MCF 10A (cell line): ENCODE results near the gene NPR3. TPM values are rescaled to one million over a fixed set of nuclear protein-coding genes. Genes with fewer than 3 reads are reported as not detected.

Source experiments
- BruUV-seq: library from RNA; stranded (reverse); fragments of 400-500 nt; replicated peaks from 2 replicates; lab custom pipeline; 2021; lab: Mats Ljungman, UMichigan
- CTCF ChIA-PET: fragments of 300-600 bp; sonication (Branson Sonifier 250); formaldehyde crosslinking; extraction: SDS; loops from one replicate; lab custom pipeline; 2021; ENCODE audit warnings: antibody characterized with exemption, inconsistent platforms; lab: Yijun Ruan, JAX
- POLR2A ChIA-PET: fragments of 300-600, 350-650 bp; sonication (Branson Sonifier 250); formaldehyde crosslinking; extraction: SDS; loops from one replicate; lab custom pipeline; 2020; ENCODE audit warnings: antibody characterized with exemption, inconsistent platforms; lab: Yijun Ruan, JAX
- DNase-seq: peaks from one replicate; pipeline ENCODE4 v3.0.0-alpha.2; 2018; ENCODE audit not compliant: unreplicated experiment
- H3K27ac Mint-ChIP-seq: one replicate; pipeline ENCODE4 v1.8.0; 2022; ENCODE audit warnings: mild to moderate bottlenecking, low read depth, mixed read lengths; ENCODE audit not compliant: unreplicated experiment
- H3K27me3 Mint-ChIP-seq: one replicate; pipeline ENCODE4 v1.8.0; 2022; ENCODE audit warnings: mixed read lengths; ENCODE audit not compliant: insufficient read depth, unreplicated experiment
- H3K36me3 Mint-ChIP-seq: one replicate; pipeline ENCODE4 v1.8.0; 2022; ENCODE audit warnings: mild to moderate bottlenecking, moderate library complexity, mixed read lengths; ENCODE audit not compliant: insufficient read depth, unreplicated experiment
- H3K4me1 Mint-ChIP-seq: one replicate; pipeline ENCODE4 v1.8.0; 2022; ENCODE audit warnings: mixed read lengths; ENCODE audit not compliant: insufficient read depth, unreplicated experiment
- H3K4me3 Mint-ChIP-seq: one replicate; pipeline ENCODE4 v1.8.0; 2022; ENCODE audit warnings: mild to moderate bottlenecking, moderate library complexity, mixed read lengths; ENCODE audit not compliant: unreplicated experiment
- H3K9me3 Mint-ChIP-seq: one replicate; pipeline ENCODE4 v1.8.0; 2022; ENCODE audit warnings: mixed read lengths; ENCODE audit not compliant: unreplicated experiment
- CTCF ChIP-seq: fragments of 200-600 bp; IDR thresholded peaks from one replicate; pipeline ENCODE4 v1.8.0; 2022; ENCODE audit warnings: antibody characterized with exemption, mild to moderate bottlenecking; ENCODE audit not compliant: unreplicated experiment
- intact Hi-C: fragments of 100-400 bp; cut with micrococcal nuclease; formaldehyde crosslinking; loops from 2 replicates; pipeline ENCODE4 v1.14.1; 2022
- total RNA-seq: library from RNA; stranded (reverse); gene quantifications from 2 replicates; pipeline ENCODE4 v1.2.3, GENCODE V29; 2022

The NPR3 gene
- total RNA-seq, 1 experiment from 2014 or later, result 0.84 TPM

GRCh38 chr5:32836176-32836575, 125.1 kb downstream of the NPR3 start:
- Mint-ChIP-seq H3K4me1 (no peaks in the 10 kb centered on the region), H3K4me3 (no peak overlapping the region), H3K27ac (no peak overlapping the region), H3K36me3 (no peaks in the 10 kb centered on the region), H3K9me3 (no peaks in the 10 kb centered on the region), H3K27me3 (no peaks in the 10 kb centered on the region)
- ChIA-PET POLR2A (interaction anchor here (0.6 kb wide), 1 partner anchor 135 kb away, joined by 3 read pairs; no protein-coding TSS in a partner anchor), CTCF (interaction anchor here (0.6 to 3.3 kb wide), 4 partner anchors 8 to 449 kb away, joined by 3 to 10 read pairs (median 7); no protein-coding TSS in a partner anchor)
- no peak for DNase-seq
- no TSS peak for BruUV-seq
- no peak for TF ChIP-seq CTCF
- intact Hi-C loops, result no loop called here

- no peak for TF ChIP-seq CTCF
- no peaks in the 10 kb centered on the region for H3K4me1 Mint-ChIP-seq
- no peaks in the 10 kb centered on the region for H3K36me3 Mint-ChIP-seq
- H3K4me3 Mint-ChIP-seq, result no peak overlapping the region
- H3K27me3 Mint-ChIP-seq, result no peaks in the 10 kb centered on the region
- H3K9me3 Mint-ChIP-seq, result no peaks in the 10 kb centered on the region
- CTCF ChIA-PET, result interaction anchor here (3.3 kb wide), 1 partner anchor 16 kb away, joined by 10 read pairs; no protein-coding TSS in a partner anchor
- H3K27ac Mint-ChIP-seq, result no peak overlapping the region
- intact Hi-C loops, result no loop called here
- peak; percentile 27 for DNase-seq
- no TSS peak for BruUV-seq
- POLR2A ChIA-PET, result interaction anchor here (0.7 kb wide), 1 partner anchor 23 kb away, joined by 3 read pairs; no protein-coding TSS in a partner anchor
These were observed 126.1 kb downstream of the NPR3 start for GRCh38 chr5:32837211-32837610.

GRCh38 chr5:32839106-32839505, 128.0 kb downstream of the NPR3 start:
- TF ChIP-seq CTCF, result no peak
- intact Hi-C loops, result no loop called here
- no peak overlapping the region for H3K27ac Mint-ChIP-seq
- no TSS peak for BruUV-seq
- POLR2A ChIA-PET, result interaction anchor here (1.3 kb wide), 1 partner anchor 25 kb away, joined by 5 read pairs; no protein-coding TSS in a partner anchor
- CTCF ChIA-PET, result interaction anchor here (0.6 kb wide), 2 partner anchors 14 to 1296 kb away, joined by 3 read pairs; no protein-coding TSS in a partner anchor
- no peak overlapping the region for H3K4me3 Mint-ChIP-seq
- DNase-seq, result no peak
- H3K36me3 Mint-ChIP-seq, result no peaks in the 10 kb centered on the region
- no peaks in the 10 kb centered on the region for H3K27me3 Mint-ChIP-seq
- no peaks in the 10 kb centered on the region for H3K9me3 Mint-ChIP-seq
- no peaks in the 10 kb centered on the region for H3K4me1 Mint-ChIP-seq

GRCh38 chr5:32840606-32841005, 129.5 kb downstream of the NPR3 start:
- CTCF ChIA-PET, result interaction anchor here (0.6 to 0.7 kb wide), 2 partner anchors 144 to 961 kb away, joined by 3 to 4 read pairs; no protein-coding TSS in a partner anchor
- H3K27me3 Mint-ChIP-seq, result no peaks in the 10 kb centered on the region
- H3K36me3 Mint-ChIP-seq, result no peaks in the 10 kb centered on the region
- no peak overlapping the region for H3K27ac Mint-ChIP-seq
- BruUV-seq, result no TSS peak
- H3K4me1 Mint-ChIP-seq, result no peaks in the 10 kb centered on the region
- H3K4me3 Mint-ChIP-seq, result no peak overlapping the region
- no peak for TF ChIP-seq CTCF
- intact Hi-C loops, result no loop called here
- POLR2A ChIA-PET, result no interaction called here
- DNase-seq, result peak; percentile 33
- no peaks in the 10 kb centered on the region for H3K9me3 Mint-ChIP-seq

Other genes starting within 250 kb of the NPR3 start
- 269 and 302 TPM in 2 replicates for gene SUB1, start 125.8 kb upstream of the NPR3 start, total RNA-seq